Thoracic aorta (tissue), 2 donors: ENCODE results near the gene SMC3. TPM values are rescaled to one million over a fixed set of nuclear protein-coding genes. Genes with fewer than 3 reads are reported as not detected.

Experiments
- ATAC-seq: fragments of 150-250 bp; one replicate; pipeline ENCODE4 v1.8.0; 2017; ENCODE audit warnings: low read depth; ENCODE audit not compliant: insufficient number of reproducible peaks, low FRiP score
- DNase-seq: peaks from one replicate; pipeline ENCODE4 v3.0.0-alpha.2; 2020; ENCODE audit warnings: low spot score
- H3K27ac ChIP-seq, 2 donors: fragments of 200-600 bp; sonication (generic); 1 replicate in 1 of 2; 2 replicates in 1 of 2; pipeline ENCODE4 v1.5.1; 2016; ENCODE audit warnings: mild to moderate bottlenecking in 2 of 2, moderate library complexity in 2 of 2
- H3K27me3 ChIP-seq: fragments of 200-600 bp; sonication (generic); replicated peaks from 2 replicates; pipeline ENCODE4 v1.6.0; 2016; ENCODE audit warnings: mild to moderate bottlenecking; ENCODE audit not compliant: insufficient read depth
- H3K36me3 ChIP-seq: fragments of 200-600 bp; sonication (generic); one replicate; pipeline ENCODE4 v1.5.1; 2016
- H3K4me1 ChIP-seq, 2 donors: fragments of 200-600 bp; sonication (generic); 1 replicate in 1 of 2; 2 replicates in 1 of 2; pipeline versions ENCODE4 v1.5.1 to v1.6.0; 2016; ENCODE audit warnings: low read depth in 2 of 2, mild to moderate bottlenecking in 1 of 2; ENCODE audit not compliant: control insufficient read depth in 1 of 2
- H3K4me3 ChIP-seq: fragments of 200-600 bp; sonication (generic); 2 replicates; pipeline ENCODE4 v1.5.1; 2016; ENCODE audit warnings: mild to moderate bottlenecking
- H3K9me3 ChIP-seq: fragments of 200-600 bp; sonication (generic); 2 replicates; pipeline ENCODE4 v1.5.1; 2016
- CTCF ChIP-seq: fragments of 200-600 bp; sonication (generic); IDR thresholded peaks from one replicate; pipeline ENCODE4 v1.5.1; 2019; ENCODE audit warnings: antibody characterized with exemption
- total RNA-seq, 2 donors: library from RNA; depleted of rRNA; stranded (reverse); fragments of >200 nt; gene quantifications; one replicate each; pipeline versions ENCODE4 v1.1.0 to v1.2.3, GENCODE V29; 2016

The SMC3 gene
- total RNA-seq, 2 donors from 2014 or later, result 19.8 to 32.7 TPM

DNA sequence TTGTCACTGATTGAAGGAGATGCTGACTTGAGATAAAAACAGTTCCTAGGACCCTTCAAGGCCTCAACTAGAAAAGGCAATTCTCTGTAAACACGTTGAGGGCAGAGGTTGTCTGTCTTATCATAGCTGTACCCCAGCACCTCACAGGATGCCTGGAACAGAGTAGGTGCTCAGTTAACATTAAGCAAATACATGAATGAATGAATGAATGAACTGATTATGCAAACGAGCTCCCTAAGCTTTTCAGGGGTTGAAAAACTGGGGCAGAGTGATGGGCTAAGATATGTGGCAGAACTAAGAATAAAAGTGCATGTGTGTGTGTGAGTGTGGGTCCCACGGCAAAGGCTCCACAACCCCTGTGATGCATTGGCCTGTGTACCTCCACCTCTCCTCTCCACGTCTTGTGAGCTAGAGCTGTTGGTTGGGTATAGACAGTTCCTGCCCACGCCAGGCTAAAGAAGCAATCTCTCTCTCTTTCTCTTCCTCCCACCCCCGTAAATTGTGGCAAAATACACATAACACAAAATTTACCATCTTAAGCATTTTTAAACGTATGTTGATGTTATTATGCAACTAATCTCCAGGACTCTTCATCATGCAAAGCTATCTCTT is 20.9 kb upstream of the SMC3 start:
- Histone ChIP-seq H3K4me3 (no peak overlapping the region), H3K36me3 (no peaks in the 10 kb centered on the region), H3K4me1 (no peaks in the 10 kb centered on the region), H3K9me3 (no peaks in the 10 kb centered on the region), H3K27me3 (no peaks in the 10 kb centered on the region), H3K27ac (no peak overlapping the region)
- no peak for TF ChIP-seq CTCF
- ATAC-seq, result no peak
- no peak for DNase-seq

- Histone ChIP-seq H3K27ac (no peak overlapping the region), H3K27me3 (no peaks in the 10 kb centered on the region), H3K36me3 (no peaks in the 10 kb centered on the region), H3K4me3 (no peak overlapping the region), H3K4me1 (no peaks in the 10 kb centered on the region), H3K9me3 (no peaks in the 10 kb centered on the region)
- peak; percentile 76 for TF ChIP-seq CTCF
- ATAC-seq (peak; percentile 59), DNase-seq (no peak)
Measured at GRCh38 chr10:110547139-110547761, 20.2 kb upstream of the SMC3 start.

DNA sequence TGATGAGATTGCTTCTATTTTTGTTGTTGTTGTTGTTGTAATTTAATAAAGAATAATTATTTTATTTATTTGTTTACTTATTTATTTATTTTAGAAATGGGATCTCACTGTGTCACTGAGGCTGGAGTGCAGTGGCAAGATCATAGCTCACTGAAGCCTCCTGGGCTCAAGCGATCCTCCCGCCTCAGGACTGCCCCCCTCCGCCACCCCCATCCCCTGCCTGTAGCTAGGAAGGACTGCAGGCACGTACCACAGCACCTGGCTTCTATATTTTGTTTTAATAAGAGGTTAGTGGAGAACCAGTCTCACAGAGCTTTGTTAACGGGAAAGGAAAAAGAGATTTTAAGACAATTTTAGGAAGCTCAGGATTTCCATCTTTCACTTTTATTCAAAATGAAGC is 19.5 kb upstream of the SMC3 start:
- DNase-seq (no peak), ATAC-seq (no peak)
- Histone ChIP-seq H3K4me1 (no peaks in the 10 kb centered on the region), H3K4me3 (no peak overlapping the region), H3K27me3 (no peaks in the 10 kb centered on the region), H3K36me3 (no peaks in the 10 kb centered on the region), H3K27ac (no peak overlapping the region), H3K9me3 (no peaks in the 10 kb centered on the region)
- TF ChIP-seq CTCF, result no peak

- H3K4me1 ChIP-seq, result no peaks in the 10 kb centered on the region
- no peak for TF ChIP-seq CTCF
- ATAC-seq (no peak), DNase-seq (no peak)
- no peaks in the 10 kb centered on the region for H3K36me3 ChIP-seq
- no peaks in the 10 kb centered on the region for H3K9me3 ChIP-seq
- H3K27me3 ChIP-seq, result no peaks in the 10 kb centered on the region
- H3K27ac ChIP-seq, result no peak overlapping the region
- H3K4me3 ChIP-seq, result no peak overlapping the region
Measured at GRCh38 chr10:110549211-110549610, 18.3 kb upstream of the SMC3 start.

DNA sequence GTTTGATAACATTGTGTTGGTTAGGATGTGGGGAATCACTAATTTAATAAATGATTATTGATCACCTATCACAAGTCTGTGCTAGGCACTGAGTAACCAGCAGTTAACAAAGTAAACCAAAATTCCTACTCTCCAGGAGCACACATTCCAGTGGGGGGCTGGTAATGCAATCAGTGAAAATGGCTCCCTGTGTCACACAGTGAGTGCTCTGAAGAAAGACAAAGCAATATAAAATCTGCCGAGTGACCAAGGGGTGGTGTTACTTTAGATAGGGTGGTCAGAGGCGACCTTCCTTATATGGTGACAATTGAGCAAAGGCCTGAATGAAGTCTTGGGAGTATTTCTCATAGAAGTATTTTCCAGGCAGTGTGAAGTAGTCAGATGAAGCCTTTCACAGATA is 13.6 kb upstream of the SMC3 start:
- DNase-seq, result no peak
- Histone ChIP-seq H3K36me3 (no peaks in the 10 kb centered on the region), H3K27ac (no peak overlapping the region), H3K9me3 (no peaks in the 10 kb centered on the region), H3K4me3 (no peak overlapping the region), H3K27me3 (no peaks in the 10 kb centered on the region), H3K4me1 (no peaks in the 10 kb centered on the region)
- TF ChIP-seq CTCF, result no peak
- ATAC-seq, result no peak
